Neuronal stem cell (in vitro differentiated cells): ENCODE data around the gene PLAGL1.

Source experiments
- DNase-seq: peaks from one replicate; pipeline ENCODE4 v3.0.0-alpha.2; 2013; ENCODE audit warnings: low spot score
- H2AFZ ChIP-seq: one replicate; pipeline ENCODE4 v1.6.1; 2013; ENCODE audit warnings: mild to moderate bottlenecking, low read length, inconsistent platforms
- H2AK5ac ChIP-seq: 2 replicates; pipeline ENCODE4 v1.6.1; 2013; ENCODE audit warnings: low read depth, mild to moderate bottlenecking, inconsistent platforms, low read length, moderate library complexity, mixed read lengths
- H2BK120ac ChIP-seq: 2 replicates; pipeline ENCODE4 v1.6.1; 2013; ENCODE audit warnings: low read depth, mild to moderate bottlenecking, inconsistent platforms, low read length, moderate library complexity, mixed read lengths
- H2BK12ac ChIP-seq: one replicate; pipeline ENCODE4 v1.6.1; 2013; ENCODE audit warnings: low read length, inconsistent platforms
- H2BK15ac ChIP-seq: 2 replicates; pipeline ENCODE4 v1.6.1; 2013; ENCODE audit warnings: mild to moderate bottlenecking, low read length, inconsistent platforms, mixed read lengths
- H2BK5ac ChIP-seq: one replicate; pipeline ENCODE4 v1.6.1; 2013; ENCODE audit warnings: inconsistent platforms, mild to moderate bottlenecking, low read length, moderate library complexity
- H3K14ac ChIP-seq: one replicate; pipeline ENCODE4 v1.6.1; 2013; ENCODE audit warnings: low read length, inconsistent platforms
- H3K18ac ChIP-seq: 2 replicates; pipeline ENCODE4 v1.6.1; 2013; ENCODE audit warnings: low read length, inconsistent platforms
- H3K23ac ChIP-seq: 2 replicates; pipeline ENCODE4 v1.6.1; 2013; ENCODE audit warnings: low read depth, mild to moderate bottlenecking, mixed read lengths, low read length, inconsistent platforms; ENCODE audit not compliant: poor library complexity
- H3K27ac ChIP-seq: replicated peaks from 3 replicates; pipeline ENCODE4 v1.5.1; 2013; ENCODE audit warnings: low read length, inconsistent platforms
- H3K27me3 ChIP-seq, 3 experiments: 2 replicates each; pipeline ENCODE4 v1.6.1; 2013; ENCODE audit warnings: low read length in 3 of 3, mild to moderate bottlenecking in 2 of 3, inconsistent platforms in 1 of 3, low read depth in 1 of 3, mixed read lengths in 1 of 3, moderate library complexity in 1 of 3; ENCODE audit not compliant: control insufficient read depth in 3 of 3, insufficient read depth in 3 of 3
- H3K36me3 ChIP-seq, 2 donors: replicated peaks in 1 of 2; 2 replicates each; pipeline ENCODE4 v1.6.1; 2013; ENCODE audit warnings: low read length in 2 of 2; ENCODE audit not compliant: control insufficient read depth in 2 of 2, insufficient read depth in 2 of 2
- H3K4ac ChIP-seq: 2 replicates; pipeline ENCODE4 v1.6.1; 2013; ENCODE audit warnings: inconsistent platforms, mild to moderate bottlenecking, low read length, moderate library complexity
- H3K4me1 ChIP-seq, 2 donors: 1 replicate in 1 of 2; 2 replicates in 1 of 2; pipeline ENCODE4 v1.6.1; 2013; ENCODE audit warnings: low read length in 2 of 2, low read depth in 1 of 2; ENCODE audit not compliant: control insufficient read depth in 2 of 2, insufficient read depth in 1 of 2
- H3K4me2 ChIP-seq: one replicate; pipeline ENCODE4 v1.6.1; 2013; ENCODE audit warnings: mild to moderate bottlenecking, low read length, inconsistent platforms; ENCODE audit not compliant: insufficient read depth, poor library complexity, severe bottlenecking
- H3K4me3 ChIP-seq, 2 donors: 2 replicates each; pipeline ENCODE4 v1.5.1; 2013; ENCODE audit warnings: low read length in 2 of 2, mild to moderate bottlenecking in 2 of 2, inconsistent platforms in 1 of 2, moderate library complexity in 1 of 2
- H3K79me1 ChIP-seq: one replicate; pipeline ENCODE4 v1.6.1; 2013; ENCODE audit warnings: low read depth, mild to moderate bottlenecking, inconsistent platforms, low read length, moderate library complexity
- H3K9ac ChIP-seq: one replicate; pipeline ENCODE4 v1.6.1; 2013; ENCODE audit warnings: mild to moderate bottlenecking, low read depth, low read length, inconsistent platforms; ENCODE audit not compliant: poor library complexity
- H3K9me3 ChIP-seq, 2 donors: replicated peaks in 1 of 2; 2 replicates each; pipeline versions ENCODE3 to v1.6.1; 2013; ENCODE audit warnings: low read length in 2 of 2, mild to moderate bottlenecking in 2 of 2, inconsistent platforms in 1 of 2, low read depth in 1 of 2, mixed read lengths in 1 of 2, moderate library complexity in 1 of 2; ENCODE audit not compliant: control insufficient read depth in 2 of 2, insufficient read depth in 1 of 2
- H4K8ac ChIP-seq: one replicate; pipeline ENCODE4 v1.6.1; 2013; ENCODE audit warnings: low read depth, mild to moderate bottlenecking, inconsistent platforms, low read length, moderate library complexity
- H4K91ac ChIP-seq: one replicate; pipeline ENCODE4 v1.6.1; 2013; ENCODE audit warnings: low read length, low read depth, mild to moderate bottlenecking, inconsistent platforms; ENCODE audit not compliant: poor library complexity
- WGBS, 2 donors: extraction: QIAGEN DNeasy Blood & Tissue Kit; methylation state at CpG; one replicate each; pipeline ENCODE4 v1.1.7; 2013; ENCODE audit warnings: missing lambda C conversion rate in 2 of 2, mixed read lengths in 1 of 2; ENCODE audit not compliant: insufficient read length in 2 of 2, insufficient replicate concordance in 1 of 2; ENCODE audit errors: extremely low coverage in 2 of 2; 5-methylcytosine and 5-hydroxymethylcytosine counted together

Gene PLAGL1

DNA sequence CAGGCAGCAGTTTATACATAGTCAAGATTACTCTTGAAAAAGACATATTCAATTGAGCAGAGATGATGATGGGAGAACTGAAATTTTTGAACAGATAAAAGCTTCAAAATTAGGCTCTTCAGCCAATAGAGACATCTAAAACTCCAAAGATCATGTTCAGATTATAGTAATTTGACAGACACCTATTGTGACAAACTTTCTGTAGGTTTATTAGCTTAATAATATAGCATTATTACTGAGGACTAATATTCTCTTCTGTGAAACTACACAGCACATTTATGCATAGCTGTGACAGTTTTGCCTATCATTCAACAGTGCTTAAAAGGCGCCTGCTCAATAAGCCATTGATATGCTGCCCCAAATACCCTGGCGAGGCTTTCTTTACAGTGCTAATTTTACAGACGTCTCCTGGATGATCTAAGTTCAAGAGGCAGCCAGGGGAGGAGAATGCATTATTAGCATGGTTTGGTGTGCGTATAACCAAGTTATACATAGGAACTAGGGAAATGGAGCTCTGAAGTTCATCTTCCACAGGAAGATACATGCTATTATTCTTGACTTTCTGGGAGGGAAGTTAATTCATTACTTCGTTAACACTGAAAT is 21.5 kb downstream of the PLAGL1 start:
- no peak overlapping the region for H3K23ac ChIP-seq
- DNase-seq = no peak
- no peak overlapping the region for H4K91ac ChIP-seq
- H3K9ac ChIP-seq = no peak overlapping the region
- H2BK15ac ChIP-seq = no peak overlapping the region
- H3K4me3 ChIP-seq = no peak overlapping the region
- H4K8ac ChIP-seq = no peak overlapping the region
- H2BK5ac ChIP-seq = no peak overlapping the region
- no peak overlapping the region for H3K14ac ChIP-seq
- H3K4me1 ChIP-seq = no peaks in the 10 kb centered on the region
- H3K4me2 ChIP-seq = no peak overlapping the region
- no peak overlapping the region for H3K27ac ChIP-seq
- no peak overlapping the region for H2BK120ac ChIP-seq
- no peak overlapping the region for H2AK5ac ChIP-seq
- H2AFZ ChIP-seq = no peak overlapping the region
- no peak overlapping the region for H3K18ac ChIP-seq
- peaks cover 0 to 40% of the 10 kb centered on the region in 2 donors for H3K36me3 ChIP-seq
- peaks cover 0 to 52% of the 10 kb centered on the region in 2 donors for H3K9me3 ChIP-seq
- no CpG with 5 or more reads among the region's 5 CpGs for WGBS, 2 donors
- H2BK12ac ChIP-seq = no peak overlapping the region
- no peak overlapping the region for H3K4ac ChIP-seq
- H3K79me1 ChIP-seq = no peaks in the 10 kb centered on the region
- no peaks in the 10 kb centered on the region for H3K27me3 ChIP-seq

DNA sequence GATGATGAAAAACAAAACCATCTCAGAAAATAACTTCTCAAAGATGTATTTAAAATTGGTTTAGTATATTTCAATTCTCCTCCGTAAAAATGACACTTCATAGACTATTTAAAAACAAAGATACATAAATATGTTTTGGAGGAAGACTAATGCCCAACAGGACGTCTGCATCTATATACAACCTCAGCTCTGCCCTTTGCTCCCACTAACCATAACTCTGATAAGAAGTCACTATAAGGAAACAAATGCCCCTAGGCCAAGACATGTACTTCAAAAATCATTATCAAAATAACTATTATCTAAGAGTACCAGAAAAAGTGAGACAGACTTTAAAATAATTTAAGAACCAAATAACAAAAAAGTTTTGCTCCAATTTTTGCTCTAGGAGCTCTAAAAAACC is 23.4 kb downstream of the PLAGL1 start:
- no peak overlapping the region for H2AFZ ChIP-seq
- H3K23ac ChIP-seq = no peak overlapping the region
- H3K4ac ChIP-seq = no peak overlapping the region
- no CpG with 5 or more reads among the region's 2 CpGs for WGBS, 2 donors
- no peak overlapping the region for H2BK15ac ChIP-seq
- H2BK5ac ChIP-seq = no peak overlapping the region
- peaks cover 0 to 55% of the 10 kb centered on the region in 2 donors for H3K9me3 ChIP-seq
- no peaks in the 10 kb centered on the region for H3K4me1 ChIP-seq
- H3K9ac ChIP-seq = no peak overlapping the region
- DNase-seq = no peak
- H3K27me3 ChIP-seq = no peaks in the 10 kb centered on the region
- H2BK12ac ChIP-seq = no peak overlapping the region
- H4K91ac ChIP-seq = no peak overlapping the region
- H4K8ac ChIP-seq = no peak overlapping the region
- no peak overlapping the region for H3K27ac ChIP-seq
- H3K4me2 ChIP-seq = no peak overlapping the region
- H3K79me1 ChIP-seq = no peaks in the 10 kb centered on the region
- H3K14ac ChIP-seq = no peak overlapping the region
- peaks cover 0 to 49% of the 10 kb centered on the region in 2 donors for H3K36me3 ChIP-seq
- no peak overlapping the region for H3K4me3 ChIP-seq
- H2AK5ac ChIP-seq = no peak overlapping the region
- H3K18ac ChIP-seq = no peak overlapping the region
- H2BK120ac ChIP-seq = no peak overlapping the region

DNA sequence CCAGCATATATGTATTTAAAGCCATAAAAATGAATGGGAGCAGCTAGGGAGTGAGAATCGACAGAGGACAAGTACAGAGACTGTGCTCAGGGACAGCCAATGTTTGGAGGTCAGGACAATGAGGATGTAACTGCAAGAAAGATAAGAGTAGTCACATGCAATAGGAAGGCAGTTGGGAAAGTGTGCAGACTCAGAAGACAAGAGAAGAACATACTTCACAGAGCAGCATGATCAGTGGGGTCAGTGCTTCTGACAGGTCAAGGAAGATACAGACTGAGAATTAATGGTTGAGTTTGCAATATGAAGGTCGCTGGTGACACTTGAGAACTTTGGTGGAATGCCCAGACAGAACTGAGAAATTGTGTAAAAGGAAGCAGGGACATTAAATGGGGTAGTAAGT is 25.1 kb downstream of the PLAGL1 start:
- H2AFZ ChIP-seq = no peak overlapping the region
- no peak overlapping the region for H3K4me2 ChIP-seq
- DNase-seq = no peak
- H3K14ac ChIP-seq = no peak overlapping the region
- H3K27ac ChIP-seq = no peak overlapping the region
- no peaks in the 10 kb centered on the region for H3K27me3 ChIP-seq
- no CpG with 5 or more reads among the region's 2 CpGs for WGBS, 2 donors
- H3K4me3 ChIP-seq = no peak overlapping the region
- H2BK15ac ChIP-seq = no peak overlapping the region
- no peak overlapping the region for H3K4ac ChIP-seq
- H2BK12ac ChIP-seq = no peak overlapping the region
- no peaks in the 10 kb centered on the region for H3K79me1 ChIP-seq
- H4K8ac ChIP-seq = no peak overlapping the region
- no peak overlapping the region for H2BK120ac ChIP-seq
- peaks cover 0 to 49% of the 10 kb centered on the region in 2 donors for H3K36me3 ChIP-seq
- H2AK5ac ChIP-seq = no peak overlapping the region
- H3K18ac ChIP-seq = no peak overlapping the region
- H3K9ac ChIP-seq = no peak overlapping the region
- peaks cover 0 to 46% of the 10 kb centered on the region in 2 donors for H3K9me3 ChIP-seq
- H4K91ac ChIP-seq = no peak overlapping the region
- H2BK5ac ChIP-seq = no peak overlapping the region
- no peak overlapping the region for H3K23ac ChIP-seq
- H3K4me1 ChIP-seq = no peaks in the 10 kb centered on the region

DNA sequence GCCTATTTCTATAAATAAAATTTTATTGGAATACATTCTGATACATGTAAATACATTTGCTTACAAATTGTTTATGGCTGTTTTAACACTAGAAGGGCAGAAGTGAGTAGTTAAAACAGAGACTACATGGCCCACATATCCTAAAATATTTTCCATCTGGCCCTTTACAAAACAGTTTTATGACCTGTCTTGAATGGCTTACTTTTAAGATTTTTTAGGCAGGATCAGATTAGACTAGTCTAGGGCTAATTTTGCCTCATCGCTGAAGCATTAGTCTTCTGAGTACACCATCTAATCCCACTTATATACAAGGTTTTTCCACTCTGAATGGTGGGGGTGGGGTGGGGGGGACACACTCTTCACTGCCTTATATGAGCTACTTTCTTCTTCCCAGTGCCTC is 27.1 kb downstream of the PLAGL1 start:
- no peak overlapping the region for H2AK5ac ChIP-seq
- no peak overlapping the region for H3K4ac ChIP-seq
- H3K9me3 ChIP-seq = peaks cover 0 to 40% of the 10 kb centered on the region in 2 donors
- H3K23ac ChIP-seq = no peak overlapping the region
- H3K27me3 ChIP-seq = no peaks in the 10 kb centered on the region
- H2BK120ac ChIP-seq = no peak overlapping the region
- H3K14ac ChIP-seq = no peak overlapping the region
- H3K4me3 ChIP-seq = no peak overlapping the region
- H2BK12ac ChIP-seq = no peak overlapping the region
- H3K4me1 ChIP-seq = no peaks in the 10 kb centered on the region
- no peak overlapping the region for H2BK5ac ChIP-seq
- H2AFZ ChIP-seq = no peak overlapping the region
- no CpG with 5 or more reads among the region's 1 CpG for WGBS, 2 donors
- no peak overlapping the region for H3K9ac ChIP-seq
- H2BK15ac ChIP-seq = no peak overlapping the region
- H3K36me3 ChIP-seq = peaks cover 0 to 49% of the 10 kb centered on the region in 2 donors
- no peak overlapping the region for H3K18ac ChIP-seq
- H3K79me1 ChIP-seq = no peaks in the 10 kb centered on the region
- no peak overlapping the region for H4K8ac ChIP-seq
- H4K91ac ChIP-seq = no peak overlapping the region
- H3K4me2 ChIP-seq = no peak overlapping the region
- DNase-seq = no peak
- no peak overlapping the region for H3K27ac ChIP-seq
